RWPE1 (cell line): ENCODE results near the gene VSTM5.

ENCODE experiments used
- CTCF ChIA-PET: fragments of 350-600 bp; sonication (Branson Sonifier 250); formaldehyde crosslinking; extraction: SDS; loops from one replicate; lab custom pipeline; 2021; lab: Yijun Ruan, JAX
- POLR2A ChIA-PET: fragments of 400-600 bp; formaldehyde crosslinking; extraction: SDS; loops from one replicate; lab custom pipeline; 2020; ENCODE audit warnings: antibody characterized with exemption; ENCODE audit not compliant: low non-redundant PET; lab: Yijun Ruan, JAX
- DNase-seq: peaks from one replicate; pipeline ENCODE4 v3.0.0; 2012; ENCODE audit warnings: low spot score
- H3K27ac ChIP-seq: fragments of 450-650 bp; 2 replicates; pipeline ENCODE4 v1.5.1; 2017
- TF ChIP-seq, protein P1 (sequence below): fragments of 450-650 bp; conservative IDR thresholded peaks from 2 replicates; pipeline ENCODE4 v1.5.1; 2017; ENCODE audit warnings: low read depth, mild to moderate bottlenecking

VSTM5 gene

DNA sequence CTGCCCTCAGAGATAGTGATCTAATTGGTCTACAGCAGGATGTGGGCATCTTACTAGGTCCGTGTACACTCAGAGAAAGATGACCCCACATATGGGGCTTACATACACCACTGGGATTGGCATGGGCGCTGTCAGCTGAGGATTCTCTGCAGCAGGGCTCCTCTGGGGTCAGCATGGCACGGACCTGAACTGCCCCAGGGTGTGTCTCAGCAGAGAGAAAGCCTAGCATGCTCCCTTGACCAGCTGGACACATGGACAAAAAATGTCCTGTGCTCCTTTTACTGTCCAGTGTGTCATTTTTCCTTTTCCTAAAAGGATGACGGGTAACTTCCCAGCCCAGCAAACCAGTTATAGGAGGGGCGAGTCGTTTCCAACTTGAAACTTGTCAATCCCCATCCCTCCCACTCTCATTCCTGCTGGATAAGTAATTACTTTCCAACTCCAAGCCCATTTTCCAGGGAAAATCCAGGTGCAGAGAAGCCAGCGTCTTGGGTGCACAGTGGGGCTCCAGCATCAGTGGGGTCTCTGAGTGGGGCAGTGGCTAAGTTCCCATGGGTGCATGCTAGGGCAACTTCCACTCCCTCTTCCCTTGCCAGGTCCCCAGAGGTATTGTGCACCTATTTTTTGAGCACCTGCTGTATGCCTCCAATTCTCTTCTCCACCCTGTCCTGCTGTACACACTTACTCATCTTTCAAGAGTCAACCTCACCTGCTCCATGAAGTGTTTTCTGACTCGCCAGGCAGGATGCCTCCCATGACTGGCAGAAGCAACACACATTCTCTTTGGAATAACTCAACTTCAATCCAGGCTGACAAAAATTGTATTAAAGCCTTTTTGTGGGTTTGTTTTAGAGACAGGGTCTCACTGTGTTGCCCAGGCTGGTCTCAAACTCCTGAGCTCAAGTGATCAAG lies 5.0 kb downstream of the VSTM5 start:
- no peak for DNase-seq
- ChIA-PET POLR2A (no interaction called here), CTCF (interaction anchor here (1.2 kb wide), 1 partner anchor 62 kb away, joined by 4 read pairs; the partner anchor contains the start of gene MED17)
- no peak overlapping the region for H3K27ac ChIP-seq
- TF ChIP-seq, protein P1, sequence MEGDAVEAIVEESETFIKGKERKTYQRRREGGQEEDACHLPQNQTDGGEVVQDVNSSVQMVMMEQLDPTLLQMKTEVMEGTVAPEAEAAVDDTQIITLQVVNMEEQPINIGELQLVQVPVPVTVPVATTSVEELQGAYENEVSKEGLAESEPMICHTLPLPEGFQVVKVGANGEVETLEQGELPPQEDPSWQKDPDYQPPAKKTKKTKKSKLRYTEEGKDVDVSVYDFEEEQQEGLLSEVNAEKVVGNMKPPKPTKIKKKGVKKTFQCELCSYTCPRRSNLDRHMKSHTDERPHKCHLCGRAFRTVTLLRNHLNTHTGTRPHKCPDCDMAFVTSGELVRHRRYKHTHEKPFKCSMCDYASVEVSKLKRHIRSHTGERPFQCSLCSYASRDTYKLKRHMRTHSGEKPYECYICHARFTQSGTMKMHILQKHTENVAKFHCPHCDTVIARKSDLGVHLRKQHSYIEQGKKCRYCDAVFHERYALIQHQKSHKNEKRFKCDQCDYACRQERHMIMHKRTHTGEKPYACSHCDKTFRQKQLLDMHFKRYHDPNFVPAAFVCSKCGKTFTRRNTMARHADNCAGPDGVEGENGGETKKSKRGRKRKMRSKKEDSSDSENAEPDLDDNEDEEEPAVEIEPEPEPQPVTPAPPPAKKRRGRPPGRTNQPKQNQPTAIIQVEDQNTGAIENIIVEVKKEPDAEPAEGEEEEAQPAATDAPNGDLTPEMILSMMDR, result no peak

DNA sequence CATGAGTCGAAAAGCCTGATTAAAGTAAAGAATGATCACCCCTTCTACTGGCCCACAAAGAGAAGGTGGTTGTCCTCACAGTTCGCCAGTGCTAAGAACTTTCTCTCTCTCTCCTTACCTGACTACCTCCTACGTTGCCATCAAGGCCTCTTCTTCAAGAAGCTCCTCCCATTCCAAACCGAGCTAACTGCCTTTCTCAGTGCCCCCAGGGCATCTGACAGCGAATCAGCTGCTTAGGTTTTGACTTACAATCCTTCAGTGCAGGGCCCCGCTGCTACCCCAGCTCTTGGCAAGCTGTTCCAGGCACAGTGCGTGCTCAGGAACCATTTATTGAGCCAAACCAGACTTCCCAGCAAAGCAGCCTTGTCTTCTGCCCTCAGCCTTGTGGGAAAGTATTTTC lies 5.8 kb downstream of the VSTM5 start:
- POLR2A ChIA-PET, result no interaction called here
- DNase-seq, result no peak
- CTCF ChIA-PET, result interaction anchor here (0.6 to 1.2 kb wide), 2 partner anchors 46 to 61 kb away, joined by 3 to 4 read pairs; partner anchors contain the start of gene MED17
- H3K27ac ChIP-seq, result no peak overlapping the region
- TF ChIP-seq, protein P1, result no peak

DNA sequence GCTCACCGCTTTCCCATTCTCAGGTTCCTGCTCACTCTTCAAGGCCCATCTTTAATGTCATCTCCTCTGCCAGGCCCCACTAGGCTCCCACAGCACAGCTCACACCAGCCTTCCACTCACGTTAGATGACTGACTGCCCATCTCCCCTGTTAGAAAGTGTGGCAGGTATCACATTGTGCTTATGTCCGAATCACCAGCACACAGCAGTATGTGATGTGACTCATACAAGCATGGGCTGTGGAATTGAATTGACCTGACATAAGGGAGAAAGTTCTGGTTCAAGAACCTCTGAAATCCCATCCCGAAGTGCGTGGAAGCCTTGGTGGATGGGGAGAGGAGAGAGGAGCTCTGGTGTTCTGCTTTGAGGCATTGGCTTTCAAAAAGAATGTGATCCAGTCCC lies 6.5 kb downstream of the VSTM5 start:
- no peak overlapping the region for H3K27ac ChIP-seq
- POLR2A ChIA-PET, result no interaction called here
- TF ChIP-seq, protein P1, result no peak
- no peak for DNase-seq
- CTCF ChIA-PET, result interaction anchor here (1.2 kb wide), 1 partner anchor 60 kb away, joined by 4 read pairs; the partner anchor contains the start of gene MED17

DNA sequence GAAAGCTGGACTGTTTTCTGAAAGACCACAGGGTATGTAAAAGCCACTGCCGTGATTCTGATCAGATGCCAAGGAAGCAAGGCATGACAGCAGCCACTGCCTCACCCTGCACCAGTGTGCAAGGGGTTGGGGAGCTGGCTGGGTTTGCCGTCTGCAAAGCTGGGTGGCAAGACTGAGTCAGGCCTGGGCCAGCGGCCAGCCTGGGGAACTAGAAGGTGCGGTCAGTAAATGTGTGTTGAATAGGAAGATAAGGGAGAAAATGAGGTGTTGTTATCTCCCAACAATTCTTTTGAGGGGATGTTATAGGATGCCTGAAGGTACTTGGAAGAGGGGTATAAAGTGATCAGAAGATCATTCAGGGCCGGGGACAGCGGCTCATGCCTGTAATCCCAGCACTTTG lies 8.0 kb downstream of the VSTM5 start:
- peak overlapping the region; percentile 59 for H3K27ac ChIP-seq
- peak; percentile 83 for DNase-seq
- TF ChIP-seq, protein P1, result no peak
- ChIA-PET CTCF (no interaction called here), POLR2A (no interaction called here)

DNA sequence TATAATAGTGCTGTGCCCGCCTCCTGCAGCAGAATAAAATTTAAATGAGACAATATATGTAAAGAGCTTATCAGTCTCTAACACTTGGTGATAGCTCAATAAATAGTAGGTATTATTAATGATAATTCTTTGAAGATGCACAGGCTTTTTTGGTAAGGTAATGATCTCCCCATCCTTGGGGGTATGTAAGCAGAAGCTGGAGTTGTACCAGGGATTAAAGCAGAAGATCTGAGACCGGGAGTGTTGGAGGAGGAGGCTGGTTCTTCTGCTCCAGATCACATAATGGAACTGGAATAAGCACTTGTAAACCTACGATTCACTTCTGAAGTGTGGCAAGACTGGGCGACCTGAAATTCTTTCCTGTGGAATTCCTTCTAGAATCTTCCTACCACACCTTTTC lies 8.4 kb downstream of the VSTM5 start:
- TF ChIP-seq, protein P1, result no peak
- peak overlapping the region; percentile 59 for H3K27ac ChIP-seq
- ChIA-PET POLR2A (no interaction called here), CTCF (interaction anchor here (0.6 kb wide), 1 partner anchor 1234 kb away, joined by 3 read pairs; no protein-coding TSS in a partner anchor)
- DNase-seq, result no peak

DNA sequence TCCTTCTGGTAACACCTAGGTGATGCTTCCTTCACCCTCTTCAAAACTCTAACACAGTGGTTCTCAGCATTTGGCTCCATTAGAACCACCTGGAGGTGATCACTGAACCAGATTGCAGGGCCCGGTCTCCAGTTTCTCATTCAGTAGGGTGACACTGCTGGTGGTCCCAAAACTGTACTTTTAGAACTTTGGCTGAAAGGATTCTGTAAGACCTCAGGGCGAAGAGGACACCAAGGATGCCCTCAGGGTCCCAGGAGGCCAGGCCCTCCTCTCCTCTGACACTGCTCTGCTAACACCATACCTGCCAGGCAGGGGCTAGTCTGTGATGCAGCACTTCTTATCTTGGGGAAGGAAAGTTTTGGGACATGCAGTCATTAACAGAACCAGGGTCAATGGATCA lies 9.0 kb downstream of the VSTM5 start:
- no peak overlapping the region for H3K27ac ChIP-seq
- TF ChIP-seq, protein P1, result no peak
- ChIA-PET POLR2A (no interaction called here), CTCF (interaction anchor here (0.6 kb wide), 1 partner anchor 1233 kb away, joined by 3 read pairs; no protein-coding TSS in a partner anchor)
- no peak for DNase-seq
